PFSK-1 (cell line): ENCODE data around the gene ZNF536.

Experiments
- POLR2AphosphoS5 ChIP-seq: IDR thresholded peaks from 2 replicates; pipeline ENCODE4 v1.6.1; 2012; ENCODE audit warnings: low read depth, mild to moderate bottlenecking, control low read depth, low read length, moderate library complexity
- REST ChIP-seq, 2 experiments: IDR thresholded peaks; 2 replicates each; pipeline versions ENCODE4 v1.6.1 to v1.8.0; 2011 to 2012; ENCODE audit warnings: low read depth in 2 of 2, low read length in 2 of 2, control low read depth in 1 of 2, inconsistent platforms in 1 of 2, mild to moderate bottlenecking in 1 of 2, moderate library complexity in 1 of 2; ENCODE audit not compliant: insufficient read depth in 1 of 2

DNA sequence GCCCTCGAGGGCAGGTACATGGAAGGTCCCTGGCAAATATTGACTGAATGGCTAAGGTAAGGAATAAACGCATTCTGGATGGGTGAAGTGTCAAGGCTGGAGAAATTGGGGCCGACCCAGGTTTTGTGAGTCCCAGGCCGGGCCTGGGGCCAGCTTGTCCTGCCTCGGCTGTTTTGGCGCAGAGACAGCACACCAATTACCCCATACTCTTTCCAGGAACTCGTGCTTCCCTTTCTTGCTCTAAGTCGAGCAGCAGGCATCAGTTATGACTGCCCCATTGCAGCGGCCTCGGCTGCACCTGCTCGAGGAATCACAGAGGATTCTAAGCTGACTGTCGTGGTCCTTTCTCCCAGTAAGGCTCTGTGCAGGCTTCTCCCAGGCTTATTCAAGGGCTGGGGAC, 67.1 kb downstream of the ZNF536 start:
- TF ChIP-seq POLR2AphosphoS5 (no peak), REST (IDR thresholded peaks at IDR 0.05; ENCODE audit: insufficient read depth in 1 of 2, low read depth in 2 of 2, low read length in 2 of 2) (no peak)
